T-helper 2 cell treated with Interferon-gamma antibody and Interleukin-4, amounts not matched to agents 5 μg/mL and 100 μg/mL, for 36 hours (primary cell): ENCODE measurements around the gene PDLIM5.

ENCODE experiments used
- DNase-seq: peaks from one replicate; pipeline ENCODE4 v3.0.0; 2021; ENCODE audit warnings: low spot score
- H3K27ac Mint-ChIP-seq: one replicate; pipeline ENCODE4 v1.8.0; 2021; ENCODE audit warnings: mild to moderate bottlenecking, mixed read lengths
- H3K27me3 Mint-ChIP-seq: one replicate; pipeline ENCODE4 v1.8.0; 2021; ENCODE audit warnings: low read depth, mixed read lengths
- H3K36me3 Mint-ChIP-seq: one replicate; pipeline ENCODE4 v1.8.0; 2021; ENCODE audit warnings: low read depth, mixed read lengths
- H3K4me1 Mint-ChIP-seq: one replicate; pipeline ENCODE4 v1.8.0; 2021; ENCODE audit warnings: low read depth, mixed read lengths
- H3K4me3 Mint-ChIP-seq: one replicate; pipeline ENCODE4 v1.8.0; 2022; ENCODE audit warnings: mild to moderate bottlenecking, moderate library complexity, mixed read lengths
- H3K9me3 Mint-ChIP-seq: one replicate; pipeline ENCODE4 v1.8.0; 2021; ENCODE audit warnings: mixed read lengths

Gene PDLIM5

DNA sequence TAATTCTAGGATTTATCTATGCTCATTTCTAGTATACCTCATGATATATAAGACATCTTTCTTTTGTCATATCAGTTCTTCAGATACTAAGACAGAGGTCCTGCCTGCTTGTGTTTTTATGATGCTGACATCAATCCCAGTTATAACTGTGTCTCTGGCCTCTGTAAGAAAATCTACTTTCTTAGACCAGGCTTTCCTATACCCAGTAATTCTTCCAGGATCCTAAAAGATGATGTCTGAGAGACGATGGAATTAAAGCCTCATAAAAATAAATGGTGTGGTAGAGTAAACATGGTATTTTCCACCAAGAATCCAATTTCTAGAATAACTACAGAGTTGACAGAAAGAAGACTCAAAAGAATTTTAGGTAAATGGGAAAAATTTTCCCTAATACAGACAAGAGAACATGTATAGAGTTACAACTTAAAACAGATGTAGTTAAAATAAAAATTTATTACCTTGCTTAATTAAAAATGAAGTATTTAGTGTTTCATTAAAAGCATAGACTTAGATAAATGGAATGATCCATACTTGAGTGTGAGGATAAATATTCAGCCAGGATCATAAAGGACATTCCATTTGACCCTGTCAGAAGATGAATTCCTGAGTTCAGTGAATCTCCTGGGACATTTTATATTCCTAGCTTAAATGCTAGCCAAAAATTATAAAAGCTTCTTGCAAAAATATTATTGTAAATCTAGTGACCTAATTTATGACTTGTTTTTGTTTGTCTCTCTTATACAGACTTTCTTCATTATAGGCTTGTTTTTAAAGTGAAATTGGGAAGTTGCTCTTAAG is 137.4 kb downstream of the PDLIM5 start:
- H3K27me3 Mint-ChIP-seq: no peaks in the 10 kb centered on the region
- H3K4me1 Mint-ChIP-seq: no peaks in the 10 kb centered on the region
- no peaks in the 10 kb centered on the region for H3K9me3 Mint-ChIP-seq
- no peaks in the 10 kb centered on the region for H3K36me3 Mint-ChIP-seq
- H3K4me3 Mint-ChIP-seq: no peak overlapping the region
- no peak for DNase-seq
- H3K27ac Mint-ChIP-seq: no peak overlapping the region

DNA sequence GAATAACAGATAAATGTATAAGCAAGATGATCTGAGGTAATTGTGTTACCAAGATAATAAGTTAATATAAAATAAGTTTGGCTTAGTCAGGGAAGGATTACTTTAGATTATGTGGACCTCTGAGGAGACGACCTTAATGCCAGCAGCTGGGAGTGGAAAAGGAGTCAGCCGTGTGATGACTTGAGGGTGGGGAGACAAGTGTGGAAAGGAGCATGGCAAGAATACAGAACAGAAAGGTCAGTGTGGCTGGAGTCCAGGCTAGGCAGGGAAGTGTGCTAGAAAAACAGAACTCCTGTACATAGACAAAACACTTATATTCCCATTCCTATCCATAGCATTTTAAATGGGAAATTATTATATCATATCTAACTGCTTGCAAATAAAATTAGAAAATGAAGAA is 138.8 kb downstream of the PDLIM5 start:
- no peaks in the 10 kb centered on the region for H3K36me3 Mint-ChIP-seq
- no peak overlapping the region for H3K27ac Mint-ChIP-seq
- no peak for DNase-seq
- no peak overlapping the region for H3K4me3 Mint-ChIP-seq
- H3K4me1 Mint-ChIP-seq: no peaks in the 10 kb centered on the region
- H3K9me3 Mint-ChIP-seq: no peaks in the 10 kb centered on the region
- no peaks in the 10 kb centered on the region for H3K27me3 Mint-ChIP-seq

DNA sequence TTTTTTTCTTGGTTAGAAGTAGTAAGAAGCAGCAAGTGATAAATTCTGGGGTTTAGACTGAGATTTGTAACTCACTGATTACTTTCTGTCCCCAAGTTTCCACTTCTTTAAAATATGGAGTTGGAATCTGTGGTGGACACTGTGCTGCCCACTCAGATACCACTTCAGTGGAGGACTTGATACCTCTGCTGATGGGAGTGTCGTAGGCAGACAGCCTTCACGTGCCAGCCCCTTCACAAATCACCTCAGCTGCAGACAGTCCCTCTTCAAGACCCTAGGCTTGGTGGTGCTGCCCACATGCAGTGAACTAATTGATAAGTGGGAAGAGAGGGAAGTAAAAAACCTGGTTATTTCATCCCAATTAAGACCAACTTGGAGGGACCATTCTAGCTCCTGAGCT is 139.5 kb downstream of the PDLIM5 start:
- Mint-ChIP-seq H3K9me3 (no peaks in the 10 kb centered on the region), H3K27me3 (no peaks in the 10 kb centered on the region), H3K27ac (no peak overlapping the region), H3K36me3 (no peaks in the 10 kb centered on the region), H3K4me3 (no peak overlapping the region), H3K4me1 (no peaks in the 10 kb centered on the region)
- no peak for DNase-seq

DNA sequence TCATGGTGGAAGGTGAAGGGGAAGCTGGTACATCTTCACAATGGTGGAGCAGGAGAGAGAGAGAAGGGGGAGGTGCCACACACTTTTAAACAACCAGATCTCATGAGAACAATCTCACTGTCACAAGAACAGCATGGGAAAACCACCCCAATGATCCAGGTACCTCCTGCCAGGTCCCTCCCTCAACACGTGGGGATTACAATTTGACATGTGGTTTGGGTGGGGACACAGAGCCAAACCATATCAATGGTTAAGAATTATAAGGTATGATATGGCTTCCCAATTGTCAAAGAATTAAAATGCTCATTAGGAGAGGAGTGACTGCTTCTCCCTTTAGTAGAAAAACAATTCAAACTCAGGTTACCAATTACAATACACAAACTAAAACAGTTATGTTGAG is 143.3 kb downstream of the PDLIM5 start:
- Mint-ChIP-seq H3K27ac (no peak overlapping the region), H3K27me3 (no peaks in the 10 kb centered on the region), H3K4me1 (no peaks in the 10 kb centered on the region), H3K36me3 (no peaks in the 10 kb centered on the region), H3K9me3 (no peaks in the 10 kb centered on the region), H3K4me3 (no peak overlapping the region)
- no peak for DNase-seq

DNA sequence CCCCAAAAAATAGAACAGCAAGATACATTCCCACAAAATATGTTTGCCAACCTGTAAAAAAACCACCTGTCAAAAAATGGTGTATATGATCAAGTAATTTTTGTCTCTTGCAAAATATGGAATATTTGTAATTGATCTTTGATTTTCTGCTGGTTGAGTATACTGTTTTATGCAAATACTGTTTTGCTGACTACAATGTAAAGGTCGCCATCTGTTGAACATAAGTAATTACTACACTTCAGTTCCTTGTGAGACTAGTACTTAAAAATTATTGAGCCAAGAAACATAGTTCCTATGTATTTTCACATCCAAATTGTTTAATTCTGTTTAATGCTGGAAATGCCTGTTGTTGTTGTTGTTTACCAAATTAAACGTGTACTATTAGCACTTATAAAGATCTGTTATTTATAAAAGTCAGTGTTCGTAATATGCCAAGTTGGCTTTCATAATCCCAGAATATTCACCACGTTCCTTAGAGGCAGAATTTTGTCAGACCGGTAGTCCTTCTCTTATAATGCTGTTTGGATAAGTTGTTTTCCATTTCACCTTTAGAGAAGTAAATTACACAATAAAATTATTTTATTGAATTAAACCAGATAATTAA is 144.2 kb downstream of the PDLIM5 start:
- DNase-seq: no peak
- Mint-ChIP-seq H3K9me3 (no peaks in the 10 kb centered on the region), H3K36me3 (no peaks in the 10 kb centered on the region), H3K27ac (no peak overlapping the region), H3K27me3 (no peaks in the 10 kb centered on the region), H3K4me1 (no peaks in the 10 kb centered on the region), H3K4me3 (no peak overlapping the region)

DNA sequence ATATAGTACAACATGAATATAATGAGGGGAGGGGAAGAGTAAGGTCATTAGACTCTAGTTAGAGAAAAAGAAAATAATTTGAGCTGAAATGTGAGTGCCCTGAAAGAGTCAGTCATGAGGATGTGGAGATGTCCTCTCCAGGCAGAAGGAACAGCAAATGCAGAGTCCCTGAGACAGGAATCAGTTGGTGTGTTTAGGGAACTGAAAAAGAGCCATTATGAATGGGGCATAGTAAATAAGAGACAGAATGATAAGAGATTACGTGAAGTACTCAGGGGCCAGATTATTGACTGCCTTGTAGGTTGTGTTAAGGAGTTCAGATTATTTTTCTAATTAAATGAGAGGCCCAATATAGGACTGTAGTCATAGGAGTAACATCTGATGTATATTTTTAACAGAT is 147.0 kb downstream of the PDLIM5 start:
- no peak overlapping the region for H3K27ac Mint-ChIP-seq
- DNase-seq: no peak
- no peak overlapping the region for H3K4me3 Mint-ChIP-seq
- no peaks in the 10 kb centered on the region for H3K36me3 Mint-ChIP-seq
- H3K27me3 Mint-ChIP-seq: no peaks in the 10 kb centered on the region
- no peaks in the 10 kb centered on the region for H3K9me3 Mint-ChIP-seq
- H3K4me1 Mint-ChIP-seq: no peaks in the 10 kb centered on the region

DNA sequence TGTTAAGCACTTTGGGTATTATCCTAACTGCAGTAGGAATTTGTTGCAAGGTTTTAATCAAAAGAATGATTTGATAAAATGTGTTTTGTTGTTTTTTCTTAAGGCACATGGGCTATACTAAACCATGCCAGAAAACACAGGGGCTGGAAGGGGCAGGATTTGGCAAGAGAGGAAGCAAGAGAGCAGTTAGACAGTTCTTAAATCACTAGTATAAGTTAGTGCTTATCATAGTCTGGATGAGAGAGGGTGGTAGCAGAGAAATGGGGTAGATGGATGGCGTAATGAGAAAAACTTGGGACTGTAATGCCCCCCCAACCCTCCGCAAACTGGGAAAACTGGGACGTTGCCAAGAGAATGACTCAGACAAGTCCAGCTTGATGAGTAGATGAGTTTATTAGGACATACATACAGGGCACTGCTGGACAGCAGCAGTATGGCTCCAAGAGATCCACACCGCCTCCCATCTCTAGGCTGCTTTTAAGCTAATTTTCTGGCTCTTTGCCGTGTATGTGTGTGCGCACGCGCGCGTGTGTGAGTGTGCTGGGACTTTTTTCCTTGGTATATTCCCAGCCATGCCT is 151.5 kb downstream of the PDLIM5 start:
- no peaks in the 10 kb centered on the region for H3K4me1 Mint-ChIP-seq
- no peak for DNase-seq
- H3K4me3 Mint-ChIP-seq: no peak overlapping the region
- H3K36me3 Mint-ChIP-seq: no peaks in the 10 kb centered on the region
- no peaks in the 10 kb centered on the region for H3K27me3 Mint-ChIP-seq
- no peak overlapping the region for H3K27ac Mint-ChIP-seq
- H3K9me3 Mint-ChIP-seq: no peaks in the 10 kb centered on the region

DNA sequence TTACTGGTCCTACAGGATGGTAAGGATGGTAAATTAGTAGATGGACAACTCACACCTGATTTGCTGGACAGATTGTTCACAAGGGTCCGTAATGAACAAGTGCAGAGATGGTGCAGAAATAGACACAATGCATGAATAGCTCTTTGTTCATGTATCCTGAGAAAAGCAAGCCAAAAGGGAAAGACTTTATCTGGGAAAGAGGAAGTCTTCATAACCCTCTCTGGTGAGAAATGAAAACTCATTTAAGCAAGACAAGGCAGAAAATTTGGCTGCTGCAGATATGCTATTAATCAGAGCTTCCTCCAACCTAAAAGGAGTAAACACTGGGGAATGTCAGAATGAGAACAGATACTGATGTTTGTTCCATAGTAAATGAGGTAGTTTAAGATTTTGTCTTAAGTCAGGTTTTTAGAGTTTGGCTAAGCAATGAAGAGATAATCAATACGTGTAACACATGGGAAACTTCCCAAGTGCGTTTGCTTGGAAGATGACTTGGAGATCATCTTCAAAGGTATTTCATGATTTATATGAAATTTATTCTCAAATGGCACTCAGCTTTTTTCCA is 153.6 kb downstream of the PDLIM5 start:
- DNase-seq: no peak
- peaks cover 4% of the 10 kb centered on the region for H3K4me1 Mint-ChIP-seq
- H3K27me3 Mint-ChIP-seq: no peaks in the 10 kb centered on the region
- no peaks in the 10 kb centered on the region for H3K36me3 Mint-ChIP-seq
- H3K27ac Mint-ChIP-seq: no peak overlapping the region
- no peaks in the 10 kb centered on the region for H3K9me3 Mint-ChIP-seq
- H3K4me3 Mint-ChIP-seq: no peak overlapping the region

DNA sequence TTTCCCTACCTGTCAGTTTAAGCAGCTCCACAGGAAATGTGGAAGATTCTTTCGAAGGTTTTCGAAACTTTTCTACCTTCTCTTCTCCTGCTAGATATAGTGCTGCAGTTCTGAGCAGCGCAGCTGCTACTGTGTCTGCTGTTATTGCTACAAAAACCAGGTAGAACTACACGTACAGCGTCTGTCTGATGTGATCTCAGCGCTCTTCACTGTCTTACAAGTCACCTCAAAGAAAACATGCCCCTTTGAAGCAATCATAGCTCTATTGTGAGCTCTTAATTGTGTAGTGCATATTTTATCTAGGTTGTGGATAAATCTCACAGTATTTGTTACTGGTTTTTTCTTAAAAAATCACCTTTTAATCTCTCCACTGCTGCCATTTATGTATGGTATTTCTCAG is 158.4 kb downstream of the PDLIM5 start:
- DNase-seq: no peak
- Mint-ChIP-seq H3K27ac (no peak overlapping the region), H3K36me3 (no peaks in the 10 kb centered on the region), H3K27me3 (no peaks in the 10 kb centered on the region), H3K4me3 (peak overlapping the region; percentile 51), H3K4me1 (peaks cover 8% of the 10 kb centered on the region), H3K9me3 (no peaks in the 10 kb centered on the region)

DNA sequence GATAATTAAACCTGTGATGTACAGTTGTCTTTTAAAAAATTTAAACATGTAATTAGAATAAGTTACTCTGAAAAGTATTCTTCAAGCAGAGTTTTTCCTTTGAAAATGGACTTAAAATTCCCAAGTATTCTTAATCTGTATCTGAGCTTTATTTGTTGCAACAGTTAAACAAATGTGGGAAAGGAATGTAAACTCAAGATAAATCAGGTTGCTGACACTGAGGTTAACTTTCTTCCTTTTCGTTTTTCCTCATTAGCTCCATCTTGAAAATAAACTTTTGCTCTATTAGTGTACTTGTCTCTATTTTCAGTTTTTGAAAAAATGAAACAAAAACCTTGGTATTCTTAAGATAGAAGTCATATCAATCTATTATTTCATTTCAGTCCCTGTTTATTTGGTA is 161.5 kb downstream of the PDLIM5 start:
- H3K27ac Mint-ChIP-seq: no peak overlapping the region
- no peak for DNase-seq
- H3K4me3 Mint-ChIP-seq: no peak overlapping the region
- H3K36me3 Mint-ChIP-seq: no peaks in the 10 kb centered on the region
- H3K4me1 Mint-ChIP-seq: peaks cover 8% of the 10 kb centered on the region
- no peaks in the 10 kb centered on the region for H3K9me3 Mint-ChIP-seq
- no peaks in the 10 kb centered on the region for H3K27me3 Mint-ChIP-seq

DNA sequence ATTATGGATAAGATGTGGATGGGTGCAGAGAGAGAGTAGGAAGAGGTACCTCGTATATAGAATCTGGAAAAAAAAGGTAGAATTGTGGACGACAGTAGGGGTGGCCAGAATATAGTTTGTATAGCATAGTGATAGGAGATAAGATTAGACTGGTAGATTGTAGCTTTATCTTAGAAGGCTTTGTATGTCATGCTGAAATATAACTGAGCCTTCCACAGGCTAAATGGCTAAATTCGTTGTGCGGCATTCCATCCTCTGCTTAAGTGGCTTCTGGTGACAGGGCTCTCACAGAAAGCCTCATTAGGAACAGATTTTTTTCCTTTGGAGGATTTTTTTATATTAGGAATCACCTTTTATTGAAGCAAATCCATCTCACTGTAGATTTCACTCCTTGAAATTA is 163.7 kb downstream of the PDLIM5 start:
- Mint-ChIP-seq H3K27me3 (no peaks in the 10 kb centered on the region), H3K9me3 (no peaks in the 10 kb centered on the region), H3K4me3 (no peak overlapping the region), H3K4me1 (peaks cover 3% of the 10 kb centered on the region), H3K27ac (no peak overlapping the region), H3K36me3 (no peaks in the 10 kb centered on the region)
- no peak for DNase-seq

DNA sequence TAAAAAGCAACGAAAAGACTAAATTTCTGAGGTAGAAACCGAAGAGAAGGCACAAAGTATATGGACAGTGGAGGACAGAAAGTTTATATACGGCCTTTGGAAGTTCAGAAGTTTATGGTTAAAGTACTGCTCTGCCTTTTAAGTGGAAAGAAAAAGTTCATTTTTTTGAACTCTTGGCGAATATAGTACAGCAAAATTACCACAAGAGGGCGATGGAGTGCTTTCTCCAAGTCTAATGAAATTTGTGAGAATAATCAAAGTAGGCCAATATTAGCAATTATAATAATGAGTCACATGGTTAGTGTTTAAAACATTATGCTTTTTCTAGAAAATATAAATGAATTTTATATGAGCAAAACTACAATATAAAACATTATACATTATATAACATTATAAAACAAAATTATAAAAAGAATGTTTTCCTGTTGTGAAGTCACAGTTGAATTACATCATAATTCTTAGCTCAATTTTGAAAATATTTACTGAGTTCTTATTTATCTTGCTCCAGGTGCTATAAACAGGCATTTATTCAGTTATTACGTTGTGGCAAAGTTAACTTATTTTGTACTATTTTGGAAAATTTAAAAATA is 169.8 kb downstream of the PDLIM5 start:
- no peaks in the 10 kb centered on the region for H3K27me3 Mint-ChIP-seq
- H3K9me3 Mint-ChIP-seq: no peaks in the 10 kb centered on the region
- H3K4me1 Mint-ChIP-seq: peaks cover 1% of the 10 kb centered on the region
- no peaks in the 10 kb centered on the region for H3K36me3 Mint-ChIP-seq
- DNase-seq: no peak
- no peak overlapping the region for H3K27ac Mint-ChIP-seq
- no peak overlapping the region for H3K4me3 Mint-ChIP-seq

DNA sequence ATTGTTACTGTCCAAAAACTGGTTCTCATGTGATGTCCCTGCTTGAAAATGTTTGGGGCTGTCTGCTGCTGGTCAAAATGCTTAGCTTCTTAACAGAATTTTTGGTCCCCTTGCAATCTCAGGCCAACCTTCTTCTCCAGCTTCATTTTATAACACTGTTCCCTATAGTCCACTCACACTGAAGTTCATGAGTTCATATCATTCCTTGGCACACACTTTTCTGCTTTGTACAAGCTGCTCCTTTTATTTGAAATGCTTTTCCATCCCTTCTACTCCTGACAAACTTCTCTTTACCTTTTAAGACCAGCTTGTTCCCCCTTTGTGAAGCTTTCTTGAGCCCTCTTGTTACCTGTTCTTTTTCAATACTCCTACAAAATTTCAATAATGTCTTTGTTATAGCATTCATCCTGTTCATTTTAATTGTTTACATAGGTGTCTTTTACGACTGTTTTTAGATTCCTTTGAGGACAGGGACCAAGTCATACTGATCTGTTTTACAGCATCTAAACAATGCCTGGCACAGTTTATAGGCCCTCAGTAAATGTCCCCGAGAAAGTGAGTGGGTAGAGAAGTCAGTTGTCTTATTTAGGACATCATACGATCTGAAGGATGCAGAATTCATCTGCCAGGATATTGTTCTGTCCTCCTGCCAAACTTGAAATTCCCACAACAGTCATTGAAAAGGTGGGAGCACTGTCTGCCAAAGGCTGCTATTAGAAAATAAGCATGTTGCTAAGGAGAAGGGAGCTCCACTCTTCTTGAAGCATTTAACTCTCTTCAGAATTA is 171.6 kb downstream of the PDLIM5 start:
- Mint-ChIP-seq H3K9me3 (no peaks in the 10 kb centered on the region), H3K27me3 (no peaks in the 10 kb centered on the region), H3K4me3 (no peak overlapping the region), H3K27ac (no peak overlapping the region), H3K36me3 (no peaks in the 10 kb centered on the region), H3K4me1 (peaks cover 1% of the 10 kb centered on the region)
- no peak for DNase-seq
